ENCODE measurements around the gene CHD3.

- TF ChIP-seq CTCF (IDR thresholded peaks at IDR 0.05; ENCODE audit: poor library complexity, severe bottlenecking) (no peak), EZH2 (IDR thresholded peaks at IDR 0.05; ENCODE audit: borderline replicate concordance, insufficient read depth, low read length, poor library complexity, severe bottlenecking) (no peak), EP300 (conservative IDR thresholded peaks at IDR 0.05; ENCODE audit: poor library complexity, severe bottlenecking) (no peak), SMC3 (conservative IDR thresholded peaks at IDR 0.05; ENCODE audit: poor library complexity) (no peak), RAD21 (conservative IDR thresholded peaks at IDR 0.05) (no peak), POLR2AphosphoS5 (IDR thresholded peaks at IDR 0.05) (no peak), MXI1 (conservative IDR thresholded peaks at IDR 0.05; ENCODE audit: poor library complexity, severe bottlenecking) (no peak), TAF1 (IDR thresholded peaks at IDR 0.05; ENCODE audit: low read depth) (no peak)
Measured at GRCh38 chr17:7909089-7909488, 20.5 kb downstream of the CHD3 start.
